Activated CD4-positive, alpha-beta T cell treated with anti-CD3 and anti-CD28 coated beads, Interleukin-2, Interleukin-4, amounts not matched to agents 100 ng/mL and 50 ng/mL, durations not matched to agents 16 hours and 8 hours (primary cell): ENCODE results near the gene OSBP2.
"Not testable (repeated sequence)": the region's sequence is repeated elsewhere in the genome, so short reads cannot be mapped to it uniquely, and the experiment has no call there.

Experiments used
- DNase-seq: peaks from one replicate; pipeline ENCODE4 v3.0.0-alpha.2; 2020; ENCODE audit warnings: low spot score

The OSBP2 gene

GRCh38 chr22:30679895-30680690, 14.6 kb upstream of the OSBP2 start:
- DNase-seq: not testable (repeated sequence)

DNA sequence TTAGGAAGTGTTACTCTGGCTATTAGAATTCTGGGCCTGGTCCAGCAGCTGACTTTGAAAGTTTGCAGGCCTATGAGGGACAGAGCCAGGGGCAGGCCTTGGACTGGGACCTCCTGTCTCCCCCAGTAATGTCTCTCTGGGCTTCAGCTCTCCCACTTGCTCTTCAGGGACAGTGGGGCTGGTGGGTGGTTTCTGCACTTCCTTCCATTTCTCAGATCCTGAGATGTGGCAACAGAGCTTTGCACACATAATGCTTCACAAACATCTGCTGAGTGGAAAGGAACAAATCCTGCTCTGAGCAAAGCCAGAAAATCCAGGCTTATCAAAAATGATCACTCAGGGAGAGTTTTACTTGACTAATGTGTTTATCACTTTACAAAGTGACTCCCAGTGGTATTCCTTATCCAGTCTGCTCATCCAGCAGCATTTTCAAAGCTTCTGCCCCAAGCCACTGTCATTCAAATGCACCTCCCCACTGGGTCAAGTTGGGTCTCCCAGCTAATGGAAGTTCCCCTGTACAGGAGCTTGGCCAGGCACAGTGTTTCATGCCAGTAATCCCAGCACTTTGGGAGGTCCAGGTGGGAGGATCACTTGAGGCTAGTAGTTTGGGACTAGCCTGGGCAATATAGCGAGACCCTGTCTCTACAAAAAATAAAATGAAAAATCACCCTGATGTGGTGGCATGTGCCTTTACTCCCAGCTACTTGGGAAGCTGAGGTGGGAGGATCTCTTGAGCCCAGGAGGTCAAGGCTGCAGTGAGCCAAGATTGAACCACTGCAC, 13.5 kb upstream of the OSBP2 start:
- no peak for DNase-seq

DNA sequence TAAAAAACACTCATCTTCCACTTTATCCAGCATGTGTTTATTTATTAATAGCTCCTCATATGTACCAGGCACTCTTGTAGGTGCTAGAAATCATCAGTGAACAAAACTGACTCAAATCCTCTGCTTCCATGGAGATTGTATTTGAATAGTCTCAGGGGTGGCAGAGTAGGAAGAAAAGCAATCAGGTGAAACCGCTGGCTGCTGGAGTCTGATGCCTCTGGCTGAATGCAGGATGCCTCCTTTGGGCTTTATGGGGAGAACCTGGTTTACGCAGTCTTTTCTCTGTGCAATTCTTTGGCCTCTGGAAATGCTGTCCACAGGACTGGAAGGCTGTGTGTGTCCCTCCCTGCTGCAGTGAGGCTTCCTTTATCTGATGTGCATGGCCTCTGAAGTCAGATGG, 12.8 kb upstream of the OSBP2 start:
- no peak for DNase-seq

GRCh38 chr22:30685178-30685577, 9.5 kb upstream of the OSBP2 start:
- DNase-seq: no peak

DNA sequence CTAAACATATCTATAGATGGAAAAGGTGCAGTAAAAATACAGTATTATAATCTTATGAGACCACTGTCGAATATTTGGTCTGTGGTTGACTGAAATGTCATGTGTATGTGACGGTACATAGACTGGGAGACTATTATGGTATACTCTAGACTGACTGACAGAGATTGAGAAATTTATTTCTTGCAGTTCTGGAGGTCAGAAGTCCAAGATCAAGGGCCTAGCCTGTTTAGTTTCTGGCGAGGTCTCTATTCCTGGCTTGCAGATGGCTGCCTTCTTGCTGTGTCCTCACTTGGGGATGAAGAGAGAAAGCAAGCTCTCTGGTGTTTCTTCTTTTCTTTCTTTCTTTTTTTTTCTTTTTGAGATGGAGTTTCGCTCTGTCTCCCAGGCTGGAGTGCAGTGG, 7.3 kb upstream of the OSBP2 start:
- no peak for DNase-seq

DNA sequence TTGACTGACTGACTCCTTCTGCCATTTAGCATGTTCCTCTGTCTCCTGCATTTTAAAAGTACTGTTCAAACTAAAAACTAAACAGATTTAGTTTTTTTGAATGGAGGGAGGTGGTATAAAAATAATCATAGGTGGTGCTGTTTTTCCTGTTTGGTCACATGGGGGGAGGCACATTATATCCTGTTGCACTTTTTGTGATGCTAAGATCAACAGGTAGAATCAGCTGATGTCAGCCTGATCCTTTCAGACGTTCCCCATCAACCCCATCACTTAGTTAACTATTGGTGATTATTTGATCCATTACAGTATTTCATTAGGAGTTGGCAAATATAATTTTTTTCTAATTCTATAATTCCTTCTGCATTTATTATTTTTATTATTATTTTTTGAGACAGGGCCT, 5.1 kb upstream of the OSBP2 start:
- DNase-seq: no peak

DNA sequence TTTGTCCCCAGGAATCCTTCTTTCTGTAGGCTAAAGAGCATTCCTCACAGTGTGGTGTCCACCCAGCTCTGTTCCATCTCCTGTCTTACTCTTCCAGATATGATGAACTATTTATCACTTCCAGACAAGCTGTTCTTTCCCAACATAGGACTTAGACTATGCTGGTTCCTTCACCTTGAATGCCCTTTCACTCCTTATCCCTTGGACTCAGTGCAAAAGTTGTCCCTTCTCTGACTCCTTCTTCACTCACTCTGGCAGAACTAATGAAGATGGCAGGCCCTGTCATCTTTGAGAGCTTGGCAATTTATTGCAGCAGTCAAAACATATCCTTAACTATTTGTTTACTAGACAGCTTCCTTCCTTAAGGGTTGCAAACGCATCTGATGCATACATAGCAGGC, 3.5 kb upstream of the OSBP2 start:
- no peak for DNase-seq

DNA sequence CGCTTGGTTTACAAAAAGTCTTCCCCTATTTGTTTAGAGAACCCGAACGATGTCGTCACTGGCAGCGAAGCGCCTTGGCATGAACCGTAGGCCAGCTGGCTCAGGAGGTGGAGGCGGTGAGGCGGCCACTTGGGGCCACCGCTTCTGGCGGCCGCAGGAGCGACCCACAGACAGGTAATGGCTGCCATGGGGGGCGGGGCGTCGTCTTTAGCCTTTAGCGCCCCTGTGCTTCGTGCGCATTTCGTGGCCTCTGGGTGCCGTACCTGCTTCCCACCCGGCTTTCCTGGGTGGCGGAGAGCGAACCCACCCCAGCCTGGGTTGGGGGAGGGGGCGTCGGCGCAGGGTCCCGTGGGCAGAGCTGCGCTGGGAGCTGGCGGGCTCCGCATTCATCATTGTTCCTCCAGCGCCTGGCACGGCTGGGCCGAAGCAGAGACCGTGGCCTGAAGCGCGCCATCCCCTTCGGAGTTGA, 469 bp upstream of the OSBP2 start:
- DNase-seq: peak; percentile 27

GRCh38 chr22:30695351-30695851, 727 bp downstream of the OSBP2 start:
- no peak for DNase-seq

GRCh38 chr22:30695871-30696655, 1.4 kb downstream of the OSBP2 start:
- no peak for DNase-seq

GRCh38 chr22:30697975-30698374, 3.3 kb downstream of the OSBP2 start:
- DNase-seq: no peak

DNA sequence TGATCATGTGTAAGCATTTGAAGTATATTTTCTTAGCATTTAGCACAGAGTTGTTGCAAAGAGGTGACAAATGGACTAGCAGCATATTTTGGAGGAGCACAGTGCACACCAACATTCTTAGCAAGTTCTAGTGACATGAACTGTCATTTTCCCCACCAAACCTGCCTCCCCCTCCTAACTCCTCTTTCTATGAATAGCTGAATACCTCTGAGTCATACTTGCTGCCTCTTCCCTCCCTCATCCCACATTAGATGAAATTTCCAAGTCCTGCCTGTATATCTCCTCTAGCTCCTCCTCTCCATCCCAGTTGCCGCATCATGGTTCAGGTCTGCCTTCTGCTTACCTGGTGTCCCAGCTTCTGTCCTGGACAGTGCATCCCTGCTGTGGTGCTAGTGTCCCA, 7.2 kb downstream of the OSBP2 start:
- DNase-seq: no peak

GRCh38 chr22:30702856-30703255, 8.2 kb downstream of the OSBP2 start:
- no peak for DNase-seq

DNA sequence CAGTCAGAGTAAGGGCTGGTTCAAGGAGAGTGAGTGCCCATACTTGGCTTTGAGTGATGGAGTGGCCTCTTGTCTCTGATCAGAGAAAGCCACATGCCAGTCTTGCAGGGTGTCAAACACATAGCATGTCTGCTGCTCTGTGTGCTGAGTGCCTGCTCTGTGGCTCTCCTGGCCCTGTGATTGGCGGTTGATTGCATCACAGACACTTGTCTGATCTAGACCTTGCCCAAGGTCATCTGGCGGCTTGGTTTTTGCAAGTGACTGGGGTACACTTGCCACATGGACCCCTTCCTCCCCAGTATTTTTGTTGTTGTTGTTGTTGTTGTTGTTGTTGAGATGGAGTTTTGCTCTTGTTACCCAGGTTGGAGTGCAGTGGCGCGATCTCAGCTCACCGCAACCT, 10.3 kb downstream of the OSBP2 start:
- DNase-seq: no peak

- peak; percentile 72 for DNase-seq
Observed at GRCh38 chr22:30705710-30706651, 11.3 kb downstream of the OSBP2 start.

GRCh38 chr22:30709980-30710379, 15.3 kb downstream of the OSBP2 start:
- DNase-seq: peak; percentile 31

DNA sequence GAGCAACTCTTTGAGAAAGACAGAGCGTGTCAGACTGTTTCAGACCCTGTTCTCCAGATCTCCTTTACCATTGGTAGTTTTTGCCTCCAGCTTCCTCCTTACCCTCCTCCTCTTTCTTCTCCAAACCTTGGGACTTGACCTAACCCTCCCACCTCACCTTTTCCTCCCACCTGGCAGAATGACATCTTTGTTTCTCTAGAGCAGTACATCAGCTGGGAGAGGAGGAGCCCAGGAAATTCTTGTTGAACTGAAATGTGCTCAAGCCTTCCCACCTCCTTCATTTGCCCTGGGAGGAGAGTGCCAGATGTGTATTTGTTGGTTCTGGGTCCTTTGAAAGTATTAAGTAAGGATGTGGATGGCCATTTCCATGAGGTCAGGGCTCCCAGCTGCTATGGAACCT, 17.4 kb downstream of the OSBP2 start:
- no peak for DNase-seq

DNA sequence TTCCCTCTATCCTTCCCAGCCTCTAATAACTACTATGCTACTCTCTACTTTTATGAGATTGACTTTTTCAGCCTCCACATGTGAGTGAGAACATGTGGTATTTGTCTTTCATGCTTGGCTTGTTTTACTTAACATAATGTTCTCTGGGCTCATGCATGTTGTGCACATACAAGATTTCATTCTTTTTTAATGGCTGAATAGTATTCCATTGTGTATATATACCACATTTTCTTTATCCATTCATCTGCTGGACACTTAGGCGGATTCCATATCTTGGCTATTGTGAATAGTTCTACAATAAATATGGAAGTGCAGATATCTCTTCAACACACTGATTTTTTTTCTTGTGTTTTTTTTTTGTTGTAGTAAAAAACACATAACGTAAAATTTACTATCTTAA, 19.4 kb downstream of the OSBP2 start:
- no peak for DNase-seq

DNA sequence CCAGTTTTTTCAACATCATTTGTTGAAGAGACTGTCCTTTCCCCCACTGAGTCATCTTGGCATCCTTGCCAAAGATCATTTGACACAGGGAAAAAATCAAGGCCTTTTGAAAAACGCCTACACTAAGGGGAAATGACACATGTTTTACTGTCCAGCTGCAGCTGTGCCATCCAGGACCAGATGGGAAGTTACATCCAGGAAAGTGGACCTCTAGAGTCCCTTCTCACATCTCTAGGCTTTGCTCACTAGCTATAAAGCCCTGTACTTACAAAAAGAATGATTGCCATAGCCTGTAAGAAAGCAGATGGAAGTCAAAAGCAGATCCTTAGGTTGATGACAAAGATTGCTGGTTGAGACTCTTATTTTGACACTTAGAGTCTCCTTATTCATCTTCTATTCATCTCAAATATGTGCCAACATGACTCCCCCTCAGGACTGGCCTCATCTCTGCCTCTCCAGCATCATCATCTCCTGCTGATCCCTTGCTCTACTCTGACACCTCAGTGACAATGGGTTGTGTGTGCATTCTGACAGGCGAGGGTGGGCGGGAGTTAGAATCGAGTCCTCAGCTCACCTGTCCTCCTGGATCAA, 22.8 kb downstream of the OSBP2 start:
- DNase-seq: no peak

DNA sequence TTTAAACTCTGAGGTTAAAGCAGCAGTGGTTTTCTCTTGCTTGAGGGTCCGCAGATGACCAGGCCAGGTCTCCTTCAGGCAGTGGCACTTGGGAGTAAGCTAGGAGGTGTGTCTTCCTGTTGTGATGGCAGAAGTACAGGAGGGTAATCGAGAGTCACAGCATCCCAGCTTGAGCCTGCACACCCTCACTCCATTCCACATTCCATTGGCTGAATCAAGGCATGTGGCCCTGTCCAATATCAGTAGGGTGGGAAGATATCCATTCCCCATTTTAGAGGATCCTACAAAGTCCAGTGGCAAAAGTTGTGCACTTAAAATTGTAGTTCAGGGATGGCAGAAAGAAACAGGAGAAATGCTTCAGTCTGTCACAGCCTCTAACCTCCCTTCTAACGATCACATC, 23.3 kb downstream of the OSBP2 start:
- no peak for DNase-seq

DNA sequence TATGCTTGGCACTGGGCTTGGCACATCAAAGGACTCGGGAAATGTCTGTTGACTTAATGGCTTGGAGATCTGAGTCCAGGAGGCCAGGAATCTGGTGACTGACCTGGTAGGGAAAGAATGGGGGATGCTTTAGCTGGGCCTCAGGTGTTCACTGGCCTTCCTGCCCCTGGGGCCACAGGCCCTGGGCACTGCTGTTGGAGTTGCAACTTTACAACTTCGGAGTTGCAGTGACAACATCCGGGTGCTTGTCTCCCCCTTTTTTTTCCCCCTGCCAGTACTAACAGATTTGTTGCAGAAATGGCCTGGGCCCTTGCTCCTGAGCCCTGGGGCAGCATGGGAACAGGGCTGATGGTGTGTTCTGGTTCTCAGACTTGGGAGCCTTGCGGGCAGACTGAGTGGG, 23.8 kb downstream of the OSBP2 start:
- DNase-seq: no peak
